Measurements from ENCODE around the gene MAN2C1. TPM values are rescaled to one million over a fixed set of nuclear protein-coding genes. Genes with fewer than 3 reads are reported as not detected.

The MAN2C1 gene
- polyA plus RNA-seq, 3 donors = 32.9 to 453 (median 42.9) TPM

GRCh38 chr15:75380773-75381172 lies 12.4 kb upstream of the MAN2C1 start:
- H3K27ac ChIP-seq (ENCODE audit: low read depth in 1 of 2, low read length in 2 of 2) = no peak overlapping the region
- H3K79me2 ChIP-seq (ENCODE audit: insufficient read depth, low read length) = no peaks in the 10 kb centered on the region
- Mint-ChIP-seq H3K36me3 (peaks cover 74 to 89% of the 10 kb centered on the region in 2 donors), H3K4me1 (no peaks in the 10 kb centered on the region), H3K4me3 (no peak overlapping the region), H3K27ac (no peak overlapping the region), H3K27me3 (ENCODE audit: low read depth in 3 of 3) (no peaks in the 10 kb centered on the region), H3K9me3 (no peaks in the 10 kb centered on the region)
- no peak for DNase-seq
- no peaks in the 10 kb centered on the region for H3K27me3 ChIP-seq (ENCODE audit: control insufficient read depth in 2 of 2, insufficient read depth in 2 of 2, low read length in 2 of 2)
- WGBS (ENCODE audit: insufficient coverage) = 90% methylated on average over 1 of the region's 4 CpGs
- intact Hi-C loops (cut with micrococcal nuclease) = no loop called here
- H3K36me3 ChIP-seq (replicated peaks in 1 of 2; ENCODE audit: control insufficient read depth in 1 of 2, insufficient read depth in 2 of 2, low read length in 2 of 2) = peaks cover 71 to 97% of the 10 kb centered on the region in 2 donors
- H3K9me3 ChIP-seq (replicated peaks in 1 of 2; ENCODE audit: control insufficient read depth in 1 of 2, insufficient read depth in 1 of 2, low read length in 2 of 2) = no peaks in the 10 kb centered on the region
- no peak overlapping the region for H2AFZ ChIP-seq (ENCODE audit: insufficient read depth, low read depth, low read length, poor library complexity, severe bottlenecking)
- H3K4me3 ChIP-seq (replicated peaks in 1 of 3; ENCODE audit: low read depth in 2 of 3, low read length in 3 of 3) = no peak overlapping the region
- TF ChIP-seq CTCF (IDR thresholded peaks at IDR 0.05) = no peak
- H4K20me1 ChIP-seq (ENCODE audit: insufficient read depth, low read length) = no peaks in the 10 kb centered on the region
- no peak overlapping the region for H3K9ac ChIP-seq (ENCODE audit: insufficient read depth, low read length, poor library complexity, severe bottlenecking)
- no peak overlapping the region for H3K4me2 ChIP-seq (replicated peaks; ENCODE audit: extremely low read depth, low read length, poor library complexity, severe bottlenecking)
- H3K4me1 ChIP-seq (ENCODE audit: control insufficient read depth in 1 of 2, insufficient read depth in 2 of 2, low read length in 2 of 2) = no peaks in the 10 kb centered on the region

- H3K4me3 ChIP-seq (replicated peaks in 1 of 3; ENCODE audit: low read depth in 2 of 3, low read length in 3 of 3) = no peak overlapping the region
- H3K9me3 Mint-ChIP-seq = no peaks in the 10 kb centered on the region
- peaks cover 18% of the 10 kb centered on the region for H3K4me1 Mint-ChIP-seq
- intact Hi-C loops (cut with micrococcal nuclease) = no loop called here
- H3K4me1 ChIP-seq (ENCODE audit: control insufficient read depth in 1 of 2, insufficient read depth in 2 of 2, low read length in 2 of 2) = peaks cover 13 to 19% of the 10 kb centered on the region in 2 donors
- H3K27me3 ChIP-seq (ENCODE audit: control insufficient read depth in 2 of 2, insufficient read depth in 2 of 2, low read length in 2 of 2) = no peaks in the 10 kb centered on the region
- no peak overlapping the region for H3K27ac ChIP-seq (ENCODE audit: low read depth in 1 of 2, low read length in 2 of 2)
- peaks cover 13% of the 10 kb centered on the region for H4K20me1 ChIP-seq (ENCODE audit: insufficient read depth, low read length)
- H3K4me2 ChIP-seq (replicated peaks; ENCODE audit: extremely low read depth, low read length, poor library complexity, severe bottlenecking) = no peak overlapping the region
- TF ChIP-seq CTCF (IDR thresholded peaks at IDR 0.05) = no peak
- peaks cover 58 to 75% of the 10 kb centered on the region in 2 donors for H3K36me3 ChIP-seq (replicated peaks in 1 of 2; ENCODE audit: control insufficient read depth in 1 of 2, insufficient read depth in 2 of 2, low read length in 2 of 2)
- H3K79me2 ChIP-seq (ENCODE audit: insufficient read depth, low read length) = peaks cover 9% of the 10 kb centered on the region
- H3K27me3 Mint-ChIP-seq (ENCODE audit: low read depth in 3 of 3) = peaks cover 0 to 2% (median 0%) of the 10 kb centered on the region in 3 donors
- 100% methylated on average over 7 of the region's 11 CpGs for WGBS (ENCODE audit: insufficient coverage)
- H3K9ac ChIP-seq (ENCODE audit: insufficient read depth, low read length, poor library complexity, severe bottlenecking) = no peak overlapping the region
- no peak overlapping the region for H2AFZ ChIP-seq (ENCODE audit: insufficient read depth, low read depth, low read length, poor library complexity, severe bottlenecking)
- no peak for DNase-seq
- H3K4me3 Mint-ChIP-seq = no peak overlapping the region
- H3K27ac Mint-ChIP-seq = no peak overlapping the region
- peaks cover 52 to 68% of the 10 kb centered on the region in 2 donors for H3K36me3 Mint-ChIP-seq
- H3K9me3 ChIP-seq (replicated peaks in 1 of 2; ENCODE audit: control insufficient read depth in 1 of 2, insufficient read depth in 1 of 2, low read length in 2 of 2) = no peaks in the 10 kb centered on the region
Measured at GRCh38 chr15:75371901-75372688, 3.7 kb upstream of the MAN2C1 start.

All from CD14-positive monocyte (primary cell).